PC-3 (cell line): ENCODE measurements around the gene ZBTB46. TPM values are rescaled to one million over a fixed set of nuclear protein-coding genes. Genes with fewer than 3 reads are reported as not detected.

Experiments used
- ATAC-seq: fragments of 200-7000 bp; cut with Tn5 transposase; 2 replicates; pipeline ENCODE4 v1.9.1; 2020; ENCODE audit warnings: mild to moderate bottlenecking, moderate library complexity
- BruUV-seq: library from RNA; stranded (reverse); fragments of 400-500 nt; replicated peaks from 2 replicates; lab custom pipeline; 2021; lab: Mats Ljungman, UMichigan
- CTCF ChIA-PET: fragments of 300-600 bp; sonication (Branson Sonifier 250); formaldehyde crosslinking; loops from one replicate; lab custom pipeline; 2022; ENCODE audit warnings: antibody characterized with exemption; lab: Charles Lee
- POLR2A ChIA-PET: fragments of 300-600 bp; sonication (Branson Sonifier 250); formaldehyde crosslinking; loops from one replicate; lab custom pipeline; 2022; ENCODE audit warnings: antibody characterized with exemption; ENCODE audit not compliant: unreplicated experiment; lab: Charles Lee
- DNase-seq: peaks from one replicate; pipeline ENCODE4 v3.0.0-alpha.2; 2015
- H2AFZ ChIP-seq: fragments of 300-600 bp; sonication (generic); 2 replicates; pipeline ENCODE4 v1.6.0; 2016; ENCODE audit warnings: antibody characterized with exemption, low read length
- H3F3A ChIP-seq: fragments of 300-600 bp; sonication (generic); one replicate; pipeline ENCODE4 v1.6.0; 2017; ENCODE audit warnings: antibody characterized with exemption, low read length, control low read depth, mild to moderate bottlenecking; ENCODE audit not compliant: unreplicated experiment
- H3K27ac ChIP-seq: fragments of 300-600 bp; sonication (generic); 2 replicates; pipeline ENCODE4 v1.5.1; 2016; ENCODE audit warnings: mild to moderate bottlenecking, low read length
- H3K27me3 ChIP-seq: fragments of 300-600 bp; sonication (generic); 2 replicates; pipeline ENCODE4 v1.6.1; 2016; ENCODE audit warnings: low read length, mixed read lengths
- H3K36me3 ChIP-seq: fragments of 300-600 bp; sonication (generic); 2 replicates; pipeline ENCODE4 v1.6.1; 2016; ENCODE audit warnings: low read depth, mixed run types, low read length, mixed read lengths
- H3K4me1 ChIP-seq: fragments of 300-600 bp; sonication (generic); 2 replicates; pipeline ENCODE4 v1.5.1; 2016; ENCODE audit warnings: low read length; ENCODE audit not compliant: insufficient read depth
- H3K4me2 ChIP-seq: fragments of 300-600 bp; sonication (generic); 2 replicates; pipeline ENCODE4 v1.6.0; 2016; ENCODE audit warnings: low read length
- H3K4me3 ChIP-seq: fragments of 300-600 bp; sonication (generic); 2 replicates; pipeline ENCODE4 v1.5.1; 2016; ENCODE audit warnings: mild to moderate bottlenecking, low read length, mixed read lengths
- H3K79me2 ChIP-seq: fragments of 300-600 bp; sonication (generic); 2 replicates; pipeline ENCODE4 v1.6.1; 2017; ENCODE audit warnings: low read length, mixed read lengths
- H3K9ac ChIP-seq: fragments of 300-600 bp; sonication (generic); 2 replicates; pipeline ENCODE4 v1.6.0; 2016; ENCODE audit warnings: mild to moderate bottlenecking, low read length
- H3K9me2 ChIP-seq: fragments of 300-600 bp; sonication (generic); replicated peaks from 2 replicates; pipeline ENCODE4 v1.6.1; 2016; ENCODE audit warnings: mixed run types, low read length, mixed read lengths
- H3K9me3 ChIP-seq: fragments of 300-600 bp; sonication (generic); 2 replicates; pipeline ENCODE4 v1.6.1; 2016; ENCODE audit warnings: low read length, mixed read lengths
- H4K20me1 ChIP-seq: fragments of 300-600 bp; sonication (generic); 2 replicates; pipeline ENCODE4 v1.6.1; 2016; ENCODE audit warnings: low read length, mixed read lengths
- CTCF ChIP-seq: fragments of 300-600 bp; sonication (generic); conservative IDR thresholded peaks from 2 replicates; pipeline ENCODE4 v1.5.1; 2017; ENCODE audit warnings: antibody characterized with exemption, low read depth, mild to moderate bottlenecking, low read length
- EZH2 ChIP-seq: fragments of 300-600 bp; sonication (generic); IDR thresholded peaks from one replicate; pipeline ENCODE4 v1.6.1; 2017; ENCODE audit warnings: antibody characterized with exemption, mild to moderate bottlenecking, low read length; ENCODE audit not compliant: unreplicated experiment
- EZH2phosphoT487 ChIP-seq: fragments of 300-600 bp; sonication (generic); IDR thresholded peaks from 2 replicates; pipeline ENCODE4 v1.6.1; 2018; ENCODE audit warnings: mild to moderate bottlenecking, antibody characterized with exemption, low read length, borderline replicate concordance
- intact Hi-C: fragments of 100-400 bp; cut with micrococcal nuclease; formaldehyde crosslinking; loops from 2 replicates; pipeline ENCODE4 v1.9.0; 2023
- total RNA-seq: library from RNA; depleted of rRNA; stranded (reverse); fragments of >200 nt; gene quantifications from 2 replicates; pipeline ENCODE4 v1.2.3, GENCODE V29; 2014

The ZBTB46 gene
- total RNA-seq, 1 experiment from 2014 or later, result 7.3 TPM

GRCh38 chr20:63742381-63743024 is 88.6 kb downstream of the ZBTB46 start:
- H3F3A ChIP-seq, result no peaks in the 10 kb centered on the region
- no peaks in the 10 kb centered on the region for H4K20me1 ChIP-seq
- no peak overlapping the region for H2AFZ ChIP-seq
- CTCF ChIA-PET, result no interaction called here
- no peak for ATAC-seq
- H3K9me3 ChIP-seq, result no peaks in the 10 kb centered on the region
- H3K9me2 ChIP-seq, result no peaks in the 10 kb centered on the region
- H3K79me2 ChIP-seq, result peaks cover 13% of the 10 kb centered on the region
- H3K27me3 ChIP-seq, result no peaks in the 10 kb centered on the region
- no peak overlapping the region for H3K4me2 ChIP-seq
- no peak overlapping the region for H3K9ac ChIP-seq
- BruUV-seq, result no TSS peak
- no peak overlapping the region for H3K27ac ChIP-seq
- POLR2A ChIA-PET, result interaction anchor here (0.6 kb wide), 1 partner anchor 297 kb away, joined by 3 read pairs; no protein-coding TSS in a partner anchor
- no peak for DNase-seq
- H3K4me1 ChIP-seq, result peaks cover 12% of the 10 kb centered on the region
- TF ChIP-seq EZH2, result no peak
- TF ChIP-seq EZH2phosphoT487, result no peak
- no peak for TF ChIP-seq CTCF
- intact Hi-C loops, result no loop called here
- peaks cover 22% of the 10 kb centered on the region for H3K36me3 ChIP-seq
- no peak overlapping the region for H3K4me3 ChIP-seq

GRCh38 chr20:63741676-63742380 is 89.2 kb downstream of the ZBTB46 start:
- Histone ChIP-seq H3F3A (no peaks in the 10 kb centered on the region), H3K4me3 (peak overlapping the region; percentile 84), H3K79me2 (peaks cover 13% of the 10 kb centered on the region), H3K27ac (peak overlapping the region; percentile 64), H4K20me1 (no peaks in the 10 kb centered on the region), H3K4me2 (peak overlapping the region; percentile 88), H3K9ac (peak overlapping the region; percentile 83), H3K4me1 (peaks cover 12% of the 10 kb centered on the region), H3K27me3 (no peaks in the 10 kb centered on the region), H2AFZ (peak overlapping the region; percentile 79), H3K9me3 (no peaks in the 10 kb centered on the region), H3K36me3 (peaks cover 22% of the 10 kb centered on the region), H3K9me2 (no peaks in the 10 kb centered on the region)
- DNase-seq (no peak), ATAC-seq (no peak)
- no peak for TF ChIP-seq CTCF
- TF ChIP-seq EZH2phosphoT487, result no peak
- no peak for TF ChIP-seq EZH2
- BruUV-seq, result no TSS peak
- intact Hi-C loops, result loop anchor here (2.0 kb wide), 1 partner anchor 35 kb away; the partner anchor contains the start of gene ARFRP1
- POLR2A ChIA-PET, result interaction anchor here (0.6 to 0.9 kb wide), 2 partner anchors 204 to 298 kb away, joined by 3 read pairs; partner anchors contain the start of gene PTK6
- CTCF ChIA-PET, result interaction anchor here (0.6 to 1.5 kb wide), 3 partner anchors 34 to 44 kb away, joined by 3 to 5 read pairs (median 5); partner anchors contain the start of genes ARFRP1 and ZGPAT
